GM21367 (cell line): Measurements from ENCODE around the gene RPL37.
"Not testable (repeated sequence)": the region's sequence is repeated elsewhere in the genome, so short reads cannot be mapped to it uniquely, and the experiment has no call there.

Experiments used
- ATAC-seq: cut with Tn5 transposase; IDR thresholded peaks from one replicate; pipeline ENCODE4 v1.9.1; 2021; ENCODE audit not compliant: unreplicated experiment

RPL37 gene

DNA sequence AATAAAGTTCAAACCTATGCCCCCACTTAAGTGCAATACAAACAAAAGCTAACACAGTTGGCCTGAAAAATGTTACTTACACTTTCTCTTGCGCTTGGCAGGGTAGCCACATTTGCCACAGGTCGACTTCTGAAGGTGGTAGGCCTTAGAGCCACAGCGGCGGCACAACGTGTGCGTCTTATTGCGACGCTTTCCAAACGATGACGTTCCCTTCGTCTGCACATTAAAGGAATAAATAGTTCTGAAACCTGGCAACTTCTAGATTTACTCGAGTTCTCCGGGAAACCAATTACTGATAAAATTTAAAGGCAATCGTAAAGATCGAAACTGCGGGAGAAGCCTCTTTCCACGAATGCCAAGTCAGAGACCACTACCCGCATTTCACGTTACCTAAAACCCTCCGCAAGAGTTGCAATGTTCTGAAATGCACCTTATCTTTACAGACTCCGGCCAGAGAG lies 602 bp downstream of the RPL37 start:
- ATAC-seq: no peak

DNA sequence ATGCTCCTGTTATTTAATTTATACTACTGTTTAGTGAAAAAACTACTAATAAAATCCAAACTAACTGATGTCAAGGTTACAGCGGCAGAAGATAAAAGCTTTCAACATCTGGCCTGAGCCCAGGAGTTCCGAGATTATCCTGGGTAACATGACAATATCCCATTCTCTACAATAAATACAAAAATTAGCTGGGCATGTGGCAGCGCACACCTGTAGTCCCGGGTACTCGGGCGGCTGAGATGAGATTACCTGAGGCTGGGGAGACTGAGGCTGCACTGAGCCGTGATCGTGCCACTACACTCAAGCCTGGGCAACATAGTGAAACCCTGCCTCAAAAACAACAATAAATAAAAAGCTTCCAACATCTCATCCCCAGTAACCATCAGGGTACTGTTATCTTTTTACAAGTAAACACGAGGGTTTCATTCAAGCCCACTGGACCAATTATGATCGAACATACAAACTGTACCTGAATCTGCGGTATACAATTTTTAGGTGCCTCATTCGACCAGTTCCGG lies 1.3 kb downstream of the RPL37 start:
- no peak for ATAC-seq

DNA sequence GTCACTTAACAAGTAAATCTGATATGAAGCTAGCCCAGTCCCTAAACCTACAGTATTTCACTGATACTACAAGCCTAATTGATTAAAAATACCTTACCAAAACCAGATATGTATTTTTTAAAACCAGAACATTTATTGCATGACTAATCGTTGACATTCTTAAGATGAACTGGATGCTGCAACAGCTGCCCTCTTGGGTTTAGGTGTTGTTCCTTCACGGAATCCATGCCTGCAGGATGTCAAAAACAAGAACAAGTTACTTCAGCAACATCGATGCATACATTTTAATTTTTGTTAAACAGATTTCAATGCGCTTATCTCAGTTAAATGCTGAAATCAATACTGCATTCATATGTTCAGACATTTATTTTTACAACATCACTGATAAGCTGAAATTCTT lies 2.7 kb downstream of the RPL37 start:
- no peak for ATAC-seq

DNA sequence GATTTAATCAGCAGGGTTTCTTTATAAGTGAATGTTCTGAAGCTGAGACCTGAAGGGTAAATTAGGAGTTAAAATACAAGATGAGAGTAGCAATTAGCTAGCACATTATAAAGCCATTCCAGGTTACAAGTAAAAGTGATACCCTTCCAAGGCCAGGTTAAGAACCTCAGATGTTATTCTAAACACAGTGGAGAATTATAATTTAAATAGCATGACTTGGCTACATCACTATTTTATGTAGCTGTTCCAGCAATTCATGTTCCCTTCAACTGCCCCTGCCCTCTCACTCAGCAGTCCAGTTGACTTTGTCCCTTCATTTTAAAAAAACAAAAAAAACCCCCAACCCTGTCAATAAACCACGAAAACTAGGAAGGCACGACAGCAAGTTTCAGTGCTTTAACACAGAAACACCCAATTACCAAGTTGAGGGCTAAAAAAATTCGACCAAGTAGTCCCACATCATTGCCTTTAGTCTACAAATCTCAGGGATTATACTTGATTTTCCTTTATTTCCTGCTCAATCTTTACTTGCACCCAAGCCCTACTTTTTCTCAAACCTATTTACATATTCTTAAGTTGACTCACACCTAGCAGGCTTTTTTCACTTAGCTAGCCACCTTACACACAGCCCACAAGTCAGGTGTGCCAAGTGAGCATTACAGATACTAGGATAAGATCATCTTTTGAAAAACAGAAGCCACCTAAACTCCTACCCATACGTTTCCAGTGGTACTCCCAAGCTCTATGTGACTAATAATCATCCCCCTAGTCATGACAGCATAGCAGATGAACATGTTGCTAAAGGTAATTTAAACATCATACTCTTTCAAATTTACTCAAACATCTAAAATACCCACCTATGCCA lies 3.4 kb downstream of the RPL37 start:
- no peak for ATAC-seq

DNA sequence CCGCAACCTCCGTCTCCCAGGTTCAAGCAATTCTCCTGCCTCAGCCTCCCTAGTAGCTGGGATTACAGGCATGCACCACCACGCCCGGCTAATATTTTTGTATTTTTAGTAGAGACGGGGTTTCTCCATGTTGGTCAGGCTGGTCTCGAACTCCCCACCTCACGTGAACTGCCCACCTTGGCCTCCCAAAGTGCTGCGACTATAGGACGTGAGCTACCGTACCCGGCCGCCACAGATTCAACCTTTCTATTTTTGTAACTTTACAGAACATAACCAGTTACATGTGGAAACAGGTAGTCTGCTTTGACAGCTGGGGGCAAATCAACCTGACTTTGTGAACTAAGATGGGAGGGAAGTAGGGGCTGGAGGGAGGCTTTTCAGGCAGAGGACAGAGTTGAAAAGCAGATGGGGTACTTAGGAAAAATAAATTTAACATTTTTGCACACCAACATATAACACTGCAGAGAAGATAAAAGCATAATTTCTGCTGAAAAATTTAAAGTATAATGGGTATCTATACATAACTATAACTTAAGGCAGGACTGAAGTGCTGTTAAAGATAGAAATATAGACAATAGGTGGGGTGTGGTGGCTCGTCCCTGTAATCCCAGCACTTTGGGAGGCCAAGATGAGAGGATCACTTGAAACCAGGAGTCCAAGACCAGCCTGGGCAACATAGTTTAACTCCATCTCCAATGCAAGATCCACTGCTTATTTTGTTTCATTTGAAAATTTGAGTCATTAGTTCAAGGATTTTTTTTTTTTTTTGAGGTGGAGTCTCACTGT lies 5.1 kb downstream of the RPL37 start:
- ATAC-seq: no peak

DNA sequence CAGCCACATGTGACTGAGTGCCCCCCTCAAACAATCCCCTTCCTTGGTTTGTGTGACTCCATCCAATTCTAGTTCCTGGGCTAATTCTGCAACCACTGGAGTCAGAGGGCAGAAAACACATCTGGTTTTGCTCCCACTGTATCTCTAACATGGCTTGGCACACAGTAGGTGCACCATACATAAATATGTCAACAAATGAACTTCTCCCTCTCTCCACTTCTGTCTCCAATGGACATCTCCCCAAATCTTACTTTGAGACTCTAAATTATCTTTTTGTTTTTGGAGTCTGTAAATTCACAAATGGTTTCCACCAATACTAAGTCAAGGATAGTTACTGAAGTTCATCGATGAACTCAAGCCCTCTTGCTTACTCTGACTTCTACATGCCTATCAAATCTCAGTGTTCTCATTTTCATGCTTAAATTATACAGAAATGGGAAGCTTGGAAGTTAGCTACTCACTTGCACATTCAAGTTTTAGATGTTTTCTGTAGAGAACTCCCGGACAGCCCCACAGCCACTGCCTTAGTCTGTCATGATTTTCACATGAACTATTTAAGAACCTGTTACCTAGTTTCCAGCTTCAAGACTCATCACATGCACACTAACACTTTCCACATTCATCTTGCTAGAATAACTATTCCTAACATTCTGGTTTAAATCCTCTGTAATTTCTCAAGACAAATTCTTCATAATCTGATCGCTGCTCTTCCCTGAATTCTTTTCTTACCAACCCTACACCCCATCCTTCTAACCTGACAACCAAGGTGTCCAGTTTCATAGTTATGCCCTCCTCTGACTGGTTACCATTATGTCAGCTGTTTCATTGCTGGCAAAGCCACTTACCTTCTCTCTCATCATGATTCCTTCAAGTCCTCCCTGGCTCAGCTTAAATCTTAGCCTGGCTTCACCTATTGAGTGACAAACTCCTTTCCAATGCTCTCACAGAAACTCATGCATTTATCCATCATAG lies 6.0 kb downstream of the RPL37 start:
- no peak for ATAC-seq

DNA sequence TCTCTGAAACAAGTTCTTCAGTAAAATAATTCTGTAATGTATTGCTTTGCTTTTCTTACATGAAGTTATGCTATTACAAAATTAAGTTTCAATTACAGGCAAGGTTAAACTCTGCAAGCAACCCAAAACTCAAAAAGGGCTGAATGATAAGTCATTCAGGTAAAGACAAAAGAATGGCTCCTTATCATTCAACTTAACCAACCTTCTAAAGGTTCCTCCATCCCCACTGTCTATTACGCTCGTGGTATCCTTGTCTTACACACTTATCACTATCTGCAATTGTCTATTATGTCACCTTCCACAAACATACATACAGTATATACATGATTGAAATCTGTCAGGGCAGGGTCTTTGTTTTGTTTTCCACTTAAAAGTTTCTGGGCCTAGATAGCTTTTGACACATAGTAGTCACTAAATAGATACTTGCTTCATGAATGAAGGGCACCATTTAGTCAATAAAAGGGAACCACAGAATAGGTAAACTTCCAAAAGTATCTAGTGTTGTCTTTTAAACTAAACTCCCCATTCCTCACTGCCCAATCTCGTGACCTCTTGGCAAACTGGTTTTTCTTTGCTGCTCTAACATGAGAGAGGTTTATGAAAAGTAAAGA lies 6.9 kb downstream of the RPL37 start:
- ATAC-seq: no peak

DNA sequence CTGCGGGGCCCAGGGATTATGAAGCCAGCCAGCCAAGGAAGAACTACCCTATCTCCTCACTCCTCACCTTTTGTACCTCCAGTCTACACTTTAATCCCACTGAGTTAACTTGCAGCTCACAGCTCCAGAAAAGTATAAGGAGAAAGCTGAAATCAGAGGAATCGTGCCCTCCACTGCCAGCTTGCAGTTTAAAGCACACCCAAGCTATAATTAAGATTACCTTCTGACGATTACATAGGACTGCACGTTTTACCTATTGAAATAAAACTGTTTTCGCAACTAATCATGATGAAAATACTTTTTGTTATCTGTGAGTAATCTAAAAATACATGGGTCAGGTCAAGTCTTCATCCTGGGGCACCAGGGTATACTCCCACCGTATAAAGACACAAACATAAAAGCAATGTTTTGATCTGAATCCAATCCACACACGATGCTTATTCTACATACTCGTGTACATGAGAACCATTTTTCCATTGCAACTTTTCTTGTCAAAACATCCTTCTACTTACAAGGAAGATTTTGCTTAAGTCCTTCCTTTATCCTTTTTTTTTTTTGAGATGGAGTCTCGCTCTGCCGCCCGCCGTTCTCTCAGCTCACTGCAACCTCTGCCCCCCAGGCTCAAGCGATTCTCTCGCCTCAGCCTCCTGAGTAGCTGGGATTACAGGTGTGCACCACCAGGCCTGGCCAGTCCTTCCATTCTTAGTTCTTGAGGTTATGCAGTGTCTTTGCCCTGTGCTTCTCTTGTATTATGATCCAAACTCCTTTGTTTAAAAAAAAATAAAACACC lies 7.6 kb downstream of the RPL37 start:
- no peak for ATAC-seq

DNA sequence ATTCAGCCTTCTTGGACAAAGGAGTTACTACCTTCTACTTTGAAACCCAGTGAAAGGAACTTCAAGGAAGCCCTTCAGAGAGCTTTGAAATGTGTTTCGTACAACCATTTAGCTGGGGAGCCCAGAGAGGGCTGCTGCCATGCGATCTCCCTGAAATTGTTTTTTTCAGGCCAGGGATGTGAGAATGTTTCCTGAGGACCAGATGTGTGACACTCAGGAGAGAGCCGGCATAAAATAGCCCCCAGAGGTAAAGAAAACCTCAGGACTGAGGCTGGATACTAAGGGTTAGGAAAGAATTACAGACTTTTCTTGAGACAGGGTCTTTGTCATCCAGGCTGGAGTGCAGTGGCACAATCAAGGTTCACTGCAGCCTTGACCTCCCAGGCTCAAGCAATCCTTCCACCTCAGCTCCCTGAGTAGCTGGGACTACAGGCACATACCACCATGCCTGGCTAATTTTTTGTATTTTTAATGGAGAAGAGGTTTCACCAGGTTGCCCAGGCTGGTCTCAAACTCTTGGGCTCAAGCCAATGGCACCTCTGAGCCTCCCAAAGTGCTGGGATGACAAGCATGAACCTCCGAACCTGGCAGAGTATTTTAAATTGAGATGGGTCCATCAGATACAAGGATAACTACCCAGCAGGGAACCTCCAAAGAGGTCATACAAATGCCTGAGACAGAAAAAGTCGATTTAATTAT lies 8.4 kb downstream of the RPL37 start:
- ATAC-seq: no peak

DNA sequence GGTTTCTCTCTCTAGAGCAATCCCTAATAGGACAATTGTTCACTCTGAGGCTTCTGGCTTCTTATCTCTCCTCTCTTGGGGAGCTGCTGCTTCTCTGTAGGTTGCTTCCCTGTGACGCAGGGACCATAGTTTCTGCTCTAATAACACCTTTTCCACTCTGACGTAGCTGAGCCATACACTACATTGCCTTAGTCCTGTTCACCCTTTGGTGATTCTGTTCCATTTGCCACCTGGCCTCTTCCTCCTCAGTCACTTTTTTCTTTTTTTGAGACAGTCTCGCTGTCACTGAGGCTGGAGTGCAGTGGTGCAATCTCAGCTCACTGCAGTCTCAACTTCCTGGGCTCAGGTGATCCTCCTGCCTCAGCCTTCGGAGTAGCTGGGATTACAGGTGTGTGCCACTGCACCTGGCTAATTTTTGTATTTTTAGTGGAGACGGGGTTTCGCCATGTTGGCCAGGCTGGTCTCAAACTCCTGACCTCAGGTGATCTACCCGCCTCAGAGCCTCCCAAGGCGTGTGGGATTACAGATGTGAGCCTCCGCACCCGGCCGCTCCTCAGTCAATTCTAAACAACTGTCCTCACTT lies 9.5 kb downstream of the RPL37 start:
- ATAC-seq: not testable (repeated sequence)

DNA sequence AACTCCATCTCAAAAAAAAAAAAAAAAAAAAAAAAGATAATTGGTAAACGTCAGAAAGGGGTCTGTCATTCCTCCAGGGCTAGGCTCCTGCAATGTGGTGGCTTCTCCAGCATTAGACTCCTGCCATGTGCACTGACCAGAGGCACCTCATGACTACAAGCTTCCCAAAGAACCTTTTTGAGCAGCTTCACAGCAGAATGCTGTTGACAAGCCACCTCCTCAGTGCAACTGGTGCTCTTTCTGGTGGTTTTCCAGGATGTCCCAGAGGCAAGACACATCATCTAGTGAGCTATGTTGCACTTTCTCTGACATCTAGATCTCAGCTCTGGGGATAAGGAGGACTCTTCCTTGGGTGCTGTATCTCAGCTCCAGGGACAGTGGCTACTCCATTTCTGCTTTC lies 11.6 kb downstream of the RPL37 start:
- ATAC-seq: no peak

DNA sequence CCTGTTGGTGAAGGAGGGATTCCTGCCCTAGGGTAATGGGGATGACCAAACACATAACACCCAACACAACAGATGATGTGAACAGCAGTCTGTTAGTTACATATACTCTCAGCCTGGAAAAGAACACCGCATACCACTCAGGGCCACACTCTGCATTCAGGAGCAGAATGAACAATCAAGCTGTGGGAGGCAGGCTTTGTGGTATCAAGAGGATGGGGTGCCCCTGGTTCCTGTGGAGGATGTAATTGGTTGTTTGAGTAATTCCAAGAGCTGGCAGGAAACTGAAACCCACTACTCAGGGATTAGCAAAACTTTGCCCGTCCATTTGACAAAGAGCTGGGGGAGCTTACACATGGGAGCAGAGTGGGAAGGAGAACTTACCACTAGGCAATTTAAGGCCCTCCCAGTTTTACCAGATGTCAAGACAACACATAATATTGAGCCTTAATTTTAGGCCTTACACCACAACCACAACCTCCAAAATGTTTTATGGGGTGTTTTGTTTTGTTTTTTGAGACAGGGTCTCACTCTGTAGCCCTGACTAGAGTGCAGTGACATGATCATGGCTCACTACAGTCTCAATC lies 21.2 kb downstream of the RPL37 start:
- ATAC-seq: no peak

DNA sequence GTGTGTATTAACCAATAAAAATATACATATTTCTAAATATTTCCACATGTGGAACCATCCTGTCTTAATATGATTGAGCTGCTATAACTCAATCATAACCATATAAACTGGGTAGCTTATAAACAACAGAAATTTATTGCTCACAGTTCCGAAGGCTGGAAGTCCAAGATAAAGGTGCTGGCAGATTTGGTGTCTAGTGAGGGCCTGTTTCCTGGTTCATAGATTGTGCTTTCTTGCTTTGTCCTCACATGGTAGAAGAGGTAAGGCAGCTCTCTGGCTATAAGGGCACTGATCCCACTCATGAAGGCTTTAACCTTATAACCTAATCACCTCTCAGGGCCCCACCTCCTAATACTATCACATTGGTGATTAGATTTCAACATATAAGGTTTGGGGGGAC lies 22.9 kb downstream of the RPL37 start:
- no peak for ATAC-seq

DNA sequence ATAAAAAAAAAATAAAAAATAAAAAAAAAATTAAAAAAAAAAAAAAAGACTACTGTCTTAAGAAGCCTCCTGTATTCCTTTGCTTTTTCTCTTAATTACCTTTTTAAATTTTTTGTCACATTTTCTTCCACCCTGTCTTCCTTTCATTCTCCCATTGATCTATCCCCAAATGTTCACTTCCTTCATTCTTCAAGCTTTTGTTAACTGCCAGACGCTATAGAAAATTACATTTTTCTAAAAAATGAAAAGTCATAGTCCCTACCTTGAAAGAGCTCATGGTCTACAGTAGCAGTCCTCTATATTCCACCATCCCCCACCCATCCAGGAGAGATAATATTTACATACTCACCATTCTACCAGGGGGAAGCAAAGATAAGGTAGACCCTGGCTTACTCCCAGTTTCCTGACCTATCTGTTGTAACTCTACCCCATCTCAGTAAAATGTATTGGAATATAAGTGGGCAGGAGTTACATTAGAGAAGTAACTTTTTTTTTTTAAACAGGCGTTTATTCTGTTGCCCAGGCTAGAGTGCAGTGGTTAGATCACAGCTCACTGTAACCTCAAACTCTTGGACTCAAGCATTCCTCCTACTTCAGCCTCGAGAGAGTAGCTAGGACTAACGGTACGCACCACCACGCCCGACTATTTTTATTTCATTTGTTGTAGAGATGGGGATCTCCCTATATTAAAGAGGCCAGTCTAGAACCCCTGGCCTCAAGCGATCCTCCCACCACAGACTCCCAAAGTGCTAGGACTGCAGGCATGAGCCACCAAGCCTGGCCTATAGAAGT lies 33.1 kb downstream of the RPL37 start:
- ATAC-seq: no peak

DNA sequence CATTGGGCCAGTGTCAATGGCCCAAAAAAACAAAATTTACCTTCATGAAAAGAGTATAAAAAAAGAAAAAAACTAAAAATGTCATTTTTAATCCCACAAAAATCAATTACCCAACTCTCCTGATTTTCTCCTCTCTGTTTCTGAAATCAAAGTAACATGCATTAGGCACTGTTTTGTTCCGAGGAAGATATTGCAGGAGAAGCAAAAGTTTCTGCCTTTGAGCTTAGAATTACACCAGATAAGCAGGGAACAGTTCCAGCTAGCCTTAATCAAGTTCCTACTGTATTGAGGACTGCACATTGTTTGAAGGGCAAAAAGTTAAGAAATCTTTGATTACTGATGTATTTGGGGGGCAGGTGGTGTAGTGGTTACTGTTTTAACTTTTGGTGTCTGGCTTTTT lies 35.8 kb downstream of the RPL37 start:
- no peak for ATAC-seq

DNA sequence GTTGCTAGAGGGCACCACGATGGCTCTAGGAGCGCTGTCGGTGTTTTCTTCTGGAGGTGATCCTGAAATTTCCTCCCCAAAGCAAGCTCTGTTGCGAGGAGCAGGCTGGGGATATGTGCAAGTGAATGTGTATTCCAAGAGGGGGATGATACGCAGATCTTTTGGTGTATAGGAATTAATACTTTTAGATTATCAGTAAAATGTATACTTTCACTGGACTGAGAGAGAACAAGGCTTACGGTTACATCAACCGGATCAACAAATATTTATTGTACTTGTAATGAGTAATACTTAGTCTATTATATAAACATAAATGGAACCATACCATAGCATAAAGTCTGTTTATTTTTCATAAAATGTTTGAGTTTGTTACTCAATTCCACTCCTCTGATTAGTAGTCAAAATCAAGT lies 36.2 kb downstream of the RPL37 start:
- no peak for ATAC-seq

DNA sequence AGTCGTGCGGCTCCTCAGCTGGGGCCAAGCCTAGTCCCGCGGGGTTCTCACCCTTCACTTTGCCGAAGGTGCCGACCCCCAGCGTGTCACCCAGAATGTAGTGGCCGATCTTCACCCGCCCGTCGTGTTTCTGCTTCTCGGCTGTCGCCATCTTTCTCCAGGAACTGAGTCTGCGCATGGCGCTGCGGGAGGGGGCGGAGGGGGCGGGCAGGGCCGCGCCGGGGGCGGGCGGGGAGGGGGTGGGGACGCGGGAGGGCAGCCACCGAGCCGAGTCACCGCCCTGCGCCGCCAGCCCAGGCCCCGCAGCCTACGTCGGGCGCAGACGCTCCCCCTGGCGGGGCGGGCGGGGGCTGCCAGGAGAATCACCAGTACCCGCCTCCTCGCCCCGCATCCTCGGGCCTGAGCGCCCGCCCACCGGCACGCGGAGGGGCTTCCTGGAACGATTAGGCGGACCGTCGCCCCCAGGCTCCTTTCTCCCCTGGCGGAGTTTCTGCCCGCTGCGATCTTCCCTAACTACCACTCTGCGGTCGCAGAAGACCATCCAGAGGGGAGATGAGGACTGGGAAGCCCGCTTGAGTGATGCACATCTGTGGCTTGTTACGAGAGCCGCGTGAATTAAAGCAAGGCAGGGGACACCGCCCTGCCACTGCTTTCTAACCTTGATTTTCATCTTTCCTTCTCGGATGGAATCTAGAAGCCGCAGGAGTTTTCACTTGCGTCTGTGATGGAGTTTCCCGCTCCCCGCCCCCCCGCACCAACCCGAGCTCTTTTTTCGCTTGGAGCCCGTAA lies 36.8 kb downstream of the RPL37 start, which contains the start of gene PRKAA1:
Gene PRKAA1, minus strand, starts transcription at position 363 of the 789 bp plus-strand sequence. Its CDS starts 185 bp downstream, at position 178.
- ATAC-seq: peak; percentile 93
